GM19397 (cell line): ENCODE data around the gene KCNQ1.

Experiments used
- ATAC-seq: cut with Tn5 transposase; IDR thresholded peaks from one replicate; pipeline ENCODE4 v1.9.1; 2021; ENCODE audit warnings: mild to moderate bottlenecking, moderate library complexity; ENCODE audit not compliant: unreplicated experiment

Gene KCNQ1

GRCh38 chr11:2704356-2704755 lies 259.5 kb downstream of the KCNQ1 start:
- no peak for ATAC-seq

GRCh38 chr11:2704896-2705606 lies 260.2 kb downstream of the KCNQ1 start:
- ATAC-seq, result no peak

DNA sequence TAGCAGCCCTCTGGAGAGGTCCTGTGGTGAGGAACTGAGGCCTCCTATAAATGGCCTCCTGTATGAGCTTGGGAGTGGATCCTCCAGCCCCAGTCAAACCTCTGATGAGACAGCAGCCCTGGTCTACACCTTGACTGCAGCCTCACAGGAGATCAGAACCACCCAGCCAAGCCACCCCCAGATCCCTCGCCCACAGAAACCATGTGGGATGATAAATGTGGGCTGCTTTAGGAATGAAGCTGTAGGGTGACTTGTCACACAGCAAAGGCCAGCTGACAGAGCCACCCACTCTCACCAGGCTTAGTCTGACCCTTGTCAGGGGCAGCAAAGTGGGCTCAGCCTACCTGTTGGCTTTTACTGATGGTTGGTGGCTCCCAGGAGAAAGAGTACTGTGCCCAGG lies 261.5 kb downstream of the KCNQ1 start:
- ATAC-seq, result no peak

DNA sequence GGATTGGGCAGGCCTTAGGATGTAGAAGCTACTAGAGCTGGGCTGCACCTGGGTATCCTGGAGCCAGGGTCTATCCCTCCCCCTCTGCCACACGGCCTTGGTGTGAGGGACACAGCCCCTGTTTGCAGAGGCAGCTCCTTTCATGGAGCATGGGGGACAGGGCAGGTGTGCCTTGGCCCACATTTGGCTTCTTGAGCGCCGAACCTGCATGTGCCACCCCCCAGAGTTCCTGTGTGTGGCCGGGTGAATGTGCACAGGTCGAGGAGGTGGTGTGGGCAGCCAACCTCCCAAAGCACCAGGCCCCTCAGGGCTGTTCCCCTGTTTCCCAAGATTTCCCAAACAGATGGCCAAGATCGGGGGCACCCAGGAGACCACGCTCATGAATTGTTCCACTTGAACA lies 262.9 kb downstream of the KCNQ1 start:
- ATAC-seq, result no peak

DNA sequence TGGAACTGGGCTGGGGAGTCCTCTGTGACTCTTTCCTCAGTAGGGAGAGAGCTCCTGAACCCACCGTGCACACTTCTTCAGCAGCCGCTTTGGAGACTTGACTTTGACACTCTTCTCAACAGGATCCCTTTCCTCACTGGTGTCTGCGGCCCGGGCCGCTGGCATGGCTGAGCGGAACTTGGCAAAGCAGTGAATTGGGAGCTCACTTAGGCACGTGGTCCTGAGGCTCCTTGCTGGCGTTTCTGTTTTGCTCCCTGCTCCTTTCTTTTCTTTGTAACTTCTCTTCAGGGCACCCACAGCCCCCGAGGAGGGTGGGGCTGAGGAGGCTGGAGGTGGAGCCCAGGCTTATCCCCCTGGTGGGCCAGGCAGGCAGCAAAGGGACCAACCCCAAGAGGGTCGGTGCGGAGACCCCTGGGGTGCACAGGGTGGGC lies 263.4 kb downstream of the KCNQ1 start:
- ATAC-seq, result no peak

GRCh38 chr11:2708757-2709281 lies 264.0 kb downstream of the KCNQ1 start:
- ATAC-seq, result no peak

- ATAC-seq, result no peak
These were observed 264.6 kb downstream of the KCNQ1 start for GRCh38 chr11:2709429-2709828.

DNA sequence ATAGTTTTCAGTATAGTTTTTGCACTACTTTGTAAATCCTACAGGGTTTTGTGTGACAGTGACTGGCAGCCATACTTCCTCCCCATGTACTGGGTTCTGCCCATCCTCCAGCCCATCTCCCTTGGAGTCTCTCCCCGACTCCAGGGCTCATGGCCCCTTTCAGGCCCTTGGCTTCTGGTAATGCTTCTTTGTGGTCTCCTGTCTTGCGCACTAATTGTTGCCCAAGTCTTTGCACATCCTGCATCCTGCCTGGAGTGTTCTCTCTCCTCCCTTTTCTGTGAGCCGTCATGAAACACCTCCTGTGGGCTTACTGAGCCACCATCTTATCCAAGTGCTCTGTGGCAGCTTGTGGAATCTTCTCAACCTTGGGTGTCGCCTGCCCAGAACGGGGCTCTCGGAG lies 266.4 kb downstream of the KCNQ1 start:
- ATAC-seq, result no peak

DNA sequence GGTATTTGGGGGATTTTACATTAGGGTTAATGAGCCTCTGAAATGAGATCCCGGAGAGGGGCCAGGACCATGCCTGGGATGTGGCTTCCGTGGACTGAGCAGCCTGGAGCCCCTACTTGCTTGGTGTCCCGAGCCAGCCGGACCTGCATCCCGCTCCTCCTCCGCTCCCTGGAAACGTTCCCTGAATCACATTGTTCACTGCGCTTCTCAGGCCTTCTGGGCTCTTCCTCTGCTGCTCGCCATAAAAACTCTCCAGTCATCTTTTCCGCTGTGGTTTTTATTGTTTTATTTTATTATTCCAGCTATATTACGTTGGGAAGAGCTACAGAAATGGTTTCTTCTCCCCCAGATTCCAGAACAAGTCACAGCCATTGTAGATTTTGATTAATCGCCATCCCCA lies 268.3 kb downstream of the KCNQ1 start:
- ATAC-seq, result no peak

GRCh38 chr11:2713661-2714462 lies 269.1 kb downstream of the KCNQ1 start:
- ATAC-seq, result no peak

- ATAC-seq, result no peak
These were observed 269.6 kb downstream of the KCNQ1 start for GRCh38 chr11:2714463-2714800.

DNA sequence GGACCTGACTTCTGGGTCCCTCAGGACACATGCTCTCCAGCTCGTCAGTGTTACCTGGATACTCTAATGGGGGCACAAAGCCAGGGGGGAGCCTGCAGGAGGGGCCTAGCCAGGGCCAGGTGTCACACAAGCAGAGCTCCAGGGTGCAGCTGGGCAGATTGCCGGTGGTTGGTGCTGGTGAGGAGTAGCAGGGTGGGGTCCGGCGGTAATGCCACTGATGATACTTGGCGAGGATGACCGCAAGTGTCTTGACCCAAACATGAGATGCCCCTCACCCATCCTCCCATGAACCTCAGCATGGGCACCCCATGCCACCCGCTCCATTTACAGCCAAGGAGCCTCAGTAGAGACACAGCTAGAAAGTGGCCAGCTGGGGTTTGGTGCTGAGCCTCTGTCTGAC lies 270.1 kb downstream of the KCNQ1 start:
- no peak for ATAC-seq

DNA sequence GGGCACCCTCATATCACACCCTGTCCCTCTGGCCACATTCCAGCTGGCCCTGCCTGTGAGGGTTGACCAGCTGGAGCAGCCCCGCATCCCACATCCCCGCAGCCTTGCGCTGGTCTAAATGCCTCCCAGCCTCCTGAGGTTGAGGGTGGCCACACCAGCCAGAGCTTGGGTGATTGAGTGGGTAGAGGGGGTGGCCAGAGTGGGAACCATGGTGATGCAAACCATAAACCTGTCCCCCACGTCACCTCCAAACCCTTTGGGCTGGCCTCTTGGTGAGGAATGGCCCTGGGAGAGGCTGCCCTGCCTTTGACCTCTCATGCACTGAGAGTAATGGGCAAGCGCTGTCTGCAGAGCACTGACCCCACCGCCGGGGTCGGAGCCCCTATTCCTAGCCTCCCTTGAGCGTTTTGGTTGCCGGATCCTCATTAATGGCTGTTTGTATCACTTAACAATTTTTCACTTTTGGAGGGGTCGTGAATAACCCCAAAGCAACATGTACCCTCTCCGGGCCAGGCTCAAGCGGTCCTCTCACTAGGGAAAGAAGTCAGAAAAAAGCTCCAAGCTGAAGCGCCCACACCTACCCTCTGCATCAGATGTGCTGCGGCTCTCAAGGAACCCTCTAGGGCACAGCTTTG lies 271.0 kb downstream of the KCNQ1 start:
- ATAC-seq, result no peak

DNA sequence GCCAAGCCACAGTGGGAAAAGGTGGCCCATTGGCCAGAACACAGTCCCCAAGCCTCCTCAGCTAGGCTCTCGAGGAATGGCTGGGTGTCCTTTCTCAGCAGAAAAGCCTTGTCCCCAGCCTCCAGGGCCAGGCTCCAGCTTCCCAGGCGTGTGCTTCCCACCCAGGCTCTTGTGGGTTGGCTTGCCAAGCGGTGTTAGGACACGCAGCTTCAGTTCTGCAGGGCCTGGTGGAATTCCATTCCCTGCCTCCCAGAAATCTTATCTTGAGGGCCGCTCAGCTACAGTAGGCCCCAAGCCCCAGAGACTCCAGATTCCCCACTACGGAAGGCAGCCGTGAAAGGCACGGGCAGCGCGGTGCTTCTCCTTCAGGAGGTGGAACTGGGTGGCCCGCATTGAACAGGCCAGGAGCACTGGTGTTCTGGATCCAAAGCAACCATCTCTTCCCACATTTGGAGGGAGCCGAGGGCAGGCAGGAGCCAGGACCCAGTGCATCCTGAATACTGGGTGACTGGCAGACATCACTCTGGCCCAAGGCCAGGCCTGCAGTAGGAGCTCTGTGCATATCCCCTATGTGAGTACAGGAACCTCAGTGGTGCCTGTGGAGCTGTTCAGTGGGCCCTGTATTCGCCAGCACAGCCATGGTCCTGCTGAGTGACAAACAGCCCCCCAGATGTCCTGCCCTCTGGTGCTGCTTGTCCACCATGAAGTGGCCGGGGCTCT lies 271.7 kb downstream of the KCNQ1 start:
- no peak for ATAC-seq

DNA sequence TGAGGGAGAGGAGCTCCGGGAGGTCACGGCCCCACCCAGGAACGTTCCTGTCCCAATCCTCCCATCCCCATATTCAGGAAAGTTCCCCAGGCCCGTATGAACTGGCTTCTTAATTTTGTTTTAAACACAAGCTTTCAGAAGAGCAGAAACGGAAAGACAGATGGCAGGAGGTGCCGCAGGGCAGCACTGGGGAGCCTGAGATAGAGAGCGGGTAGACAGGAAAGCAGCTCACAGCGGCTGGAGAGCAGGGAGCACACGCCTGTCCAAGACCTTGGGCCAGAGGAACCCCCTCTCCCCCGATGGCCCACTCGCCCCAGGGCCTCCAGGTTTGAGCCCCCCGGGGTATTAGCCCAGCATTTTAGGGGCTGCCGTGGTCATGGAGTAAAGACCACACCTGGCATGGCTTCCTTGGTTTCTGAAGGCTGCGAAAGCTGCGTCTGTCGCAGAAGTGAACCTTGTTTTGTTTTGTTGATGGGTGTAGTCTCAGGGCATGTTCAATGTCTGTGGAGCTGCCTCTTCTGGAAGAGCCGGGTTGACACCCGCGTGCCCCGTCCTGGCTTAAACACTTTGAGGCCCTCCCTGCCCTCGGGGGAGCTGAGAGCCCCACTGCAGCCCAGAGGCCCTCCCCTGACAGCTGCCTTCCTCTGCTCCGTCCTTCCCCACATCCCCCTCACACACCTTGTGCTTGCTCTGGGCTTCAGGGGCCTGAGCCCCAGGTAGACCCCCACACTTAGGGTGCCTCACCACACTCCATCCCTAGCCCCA lies 272.9 kb downstream of the KCNQ1 start:
- no peak for ATAC-seq

DNA sequence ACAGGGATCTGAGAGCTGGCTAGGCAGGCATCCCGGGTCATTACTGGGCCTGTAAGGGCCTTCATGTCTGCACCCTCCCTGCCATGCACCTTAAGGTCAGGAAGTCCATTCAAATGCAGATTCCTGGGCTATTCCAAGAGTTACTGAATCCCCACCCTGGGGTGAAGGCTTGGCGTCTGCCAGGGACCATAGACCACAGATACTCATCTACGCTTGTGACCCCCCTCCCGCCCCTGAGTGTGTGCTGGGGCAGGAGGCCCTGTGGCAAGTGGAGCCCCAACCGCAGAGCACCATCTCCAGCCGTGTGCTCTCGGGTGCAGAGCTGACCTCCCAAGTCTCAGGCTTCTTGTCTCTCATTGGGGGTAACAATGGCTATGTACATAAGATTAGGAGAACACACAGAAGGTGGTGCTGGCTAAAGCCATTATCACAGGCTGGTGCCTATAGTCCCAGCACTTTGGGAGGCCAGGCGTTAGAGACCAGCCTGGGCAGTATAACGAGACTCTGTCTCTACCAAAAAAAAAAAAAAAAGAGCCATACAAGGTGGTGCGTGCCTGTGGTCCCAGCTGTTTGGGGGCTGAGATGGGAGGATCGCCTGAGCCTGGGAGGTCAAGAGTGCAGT lies 274.1 kb downstream of the KCNQ1 start:
- ATAC-seq, result no peak

GRCh38 chr11:2719831-2720590 lies 275.2 kb downstream of the KCNQ1 start:
- no peak for ATAC-seq

DNA sequence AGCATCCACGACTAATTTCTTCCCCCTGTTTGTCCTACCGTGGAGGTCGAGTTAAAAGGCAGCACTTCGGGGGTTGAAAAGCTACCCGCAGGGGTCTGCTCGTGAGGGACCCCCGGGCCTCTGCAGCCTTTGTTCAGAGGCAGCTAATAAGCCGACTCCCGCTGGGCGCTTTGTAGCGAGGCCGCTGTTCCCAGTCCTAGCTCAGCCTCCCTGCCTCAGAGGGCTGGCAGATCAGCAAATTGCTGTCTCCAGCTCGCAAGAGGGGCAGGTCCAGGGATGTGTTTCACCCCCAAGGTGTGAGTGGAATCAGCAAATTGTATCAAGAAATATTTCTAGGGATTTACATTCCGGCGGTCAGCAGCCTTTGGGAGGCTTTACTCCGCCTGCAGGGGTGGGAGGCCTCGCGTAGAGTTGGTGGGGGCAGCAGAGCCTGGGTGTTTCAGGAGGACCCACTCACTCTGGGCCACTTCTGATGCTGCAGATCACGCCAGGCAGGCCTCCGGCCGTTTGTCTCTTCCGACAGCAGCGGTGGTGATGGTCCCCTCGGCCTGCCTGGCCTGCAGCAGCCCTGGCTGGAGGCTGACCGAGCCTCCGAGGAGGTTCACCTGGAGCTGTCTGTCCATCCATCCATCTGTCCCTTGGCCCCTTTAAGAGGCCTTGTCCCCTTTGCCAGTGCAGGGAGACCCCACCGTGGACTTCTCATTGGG lies 276.6 kb downstream of the KCNQ1 start:
- ATAC-seq, result no peak

DNA sequence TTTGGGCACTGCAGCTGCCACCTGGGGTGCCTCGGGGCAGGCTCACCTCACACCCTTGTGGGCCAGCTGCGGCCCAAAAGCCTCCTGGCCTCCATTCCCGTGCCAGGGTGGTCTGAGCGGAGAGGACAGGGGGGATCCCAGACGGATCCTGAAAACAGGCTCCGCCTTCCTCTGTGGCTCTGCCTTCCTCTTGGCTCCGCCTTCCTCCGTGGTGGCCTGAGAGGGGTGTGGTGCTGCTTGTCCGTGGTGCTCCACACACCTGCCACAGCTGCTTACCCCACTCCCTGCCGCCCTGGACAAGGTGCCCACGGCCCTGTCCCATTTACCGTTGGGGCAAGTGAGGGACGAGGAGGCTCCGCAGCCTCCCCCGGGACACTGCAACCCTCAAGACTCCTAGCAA lies 278.1 kb downstream of the KCNQ1 start:
- no peak for ATAC-seq
